HEK293 (cell line): ENCODE results near the gene ODF2.

Experiments
- CTCF ChIA-PET: fragments of 350-600 bp; formaldehyde crosslinking; extraction: SDS; loops from one replicate; lab custom pipeline; 2021; ENCODE audit warnings: antibody characterized with exemption; lab: Yijun Ruan, JAX
- POLR2A ChIA-PET: fragments of 300-600 bp; formaldehyde crosslinking; extraction: SDS; loops from one replicate; lab custom pipeline; 2020; ENCODE audit warnings: antibody characterized with exemption, inconsistent platforms; lab: Yijun Ruan, JAX
- H3K27ac ChIP-seq: fragments of 200-500 bp; sonication (Bioruptor generic); 2 replicates; pipeline ENCODE4 v1.5.1; 2014; ENCODE audit warnings: low read depth, low read length, control low read depth, inconsistent platforms; ENCODE audit errors: extremely low read depth
- H3K36me3 ChIP-seq, 2 experiments: fragments of 200-500 bp in 1 of 2; sonication (Bioruptor generic) in 1 of 2; 1 replicate in 1 of 2; 2 replicates in 1 of 2; pipeline ENCODE4 v1.5.1; 2014 to 2017; ENCODE audit warnings: inconsistent platforms in 2 of 2, low read length in 2 of 2; ENCODE audit not compliant: control insufficient read depth in 2 of 2, insufficient read depth in 1 of 2
- H3K4me1 ChIP-seq: fragments of 200-500 bp; sonication (Bioruptor generic); 2 replicates; pipeline ENCODE4 v1.5.1; 2014; ENCODE audit warnings: mild to moderate bottlenecking, low read length, inconsistent platforms; ENCODE audit not compliant: control insufficient read depth, insufficient read depth
- H3K4me3 ChIP-seq: 2 replicates; pipeline ENCODE4 v1.5.1; 2011; ENCODE audit warnings: low read depth, mild to moderate bottlenecking, control low read depth, low read length, moderate library complexity
- H3K9me3 ChIP-seq: fragments of 200-500 bp; sonication (Bioruptor generic); 2 replicates; pipeline ENCODE4 v1.5.1; 2014; ENCODE audit warnings: low read depth, low read length, inconsistent platforms; ENCODE audit not compliant: control insufficient read depth, insufficient read depth
- FEZF1 ChIP-seq: fragments of 450-650 bp; formaldehyde crosslinking; IDR thresholded peaks from 2 replicates; pipeline ENCODE4 v1.5.1; 2016; ENCODE audit warnings: missing biosample characterization, missing genetic modification characterization
- IKZF3 ChIP-seq: fragments of 450-650 bp; IDR thresholded peaks from 2 replicates; pipeline ENCODE4 v1.5.0; 2018; ENCODE audit warnings: missing biosample characterization, mild to moderate bottlenecking, missing genetic modification characterization, moderate library complexity
- OSR2 ChIP-seq: fragments of 450-650 bp; formaldehyde crosslinking; IDR thresholded peaks from 2 replicates; pipeline ENCODE4 v1.5.1; 2016; ENCODE audit warnings: missing biosample characterization, missing genetic modification characterization
- SCRT2 ChIP-seq: fragments of 450-650 bp; formaldehyde crosslinking; IDR thresholded peaks from 2 replicates; pipeline ENCODE4 v1.5.1; 2016; ENCODE audit warnings: missing biosample characterization, missing genetic modification characterization
- ZBTB1 ChIP-seq: fragments of 450-650 bp; formaldehyde crosslinking; IDR thresholded peaks from 2 replicates; pipeline ENCODE4 v1.5.1; 2016; ENCODE audit warnings: missing biosample characterization, missing genetic modification characterization
- ZBTB8A ChIP-seq: fragments of 450-650 bp; formaldehyde crosslinking; IDR thresholded peaks from 2 replicates; pipeline ENCODE4 v1.5.1; 2016; ENCODE audit warnings: missing biosample characterization, missing genetic modification characterization
- ZNF23 ChIP-seq: fragments of 450-650 bp; formaldehyde crosslinking; IDR thresholded peaks from 2 replicates; pipeline ENCODE4 v1.5.1; 2016; ENCODE audit warnings: missing biosample characterization, missing genetic modification characterization, borderline replicate concordance
- ZNF266 ChIP-seq: fragments of 450-650 bp; formaldehyde crosslinking; IDR thresholded peaks from 2 replicates; pipeline ENCODE4 v1.5.1; 2016; ENCODE audit warnings: missing biosample characterization, missing genetic modification characterization, low read depth
- ZNF366 ChIP-seq: fragments of 450-650 bp; formaldehyde crosslinking; conservative IDR thresholded peaks from 2 replicates; pipeline ENCODE4 v1.5.1; 2016; ENCODE audit warnings: missing biosample characterization, missing genetic modification characterization
- ZNF548 ChIP-seq: fragments of 450-650 bp; formaldehyde crosslinking; IDR thresholded peaks from 2 replicates; pipeline ENCODE4 v1.5.1; 2016; ENCODE audit warnings: missing biosample characterization, missing genetic modification characterization
- ZNF555 ChIP-seq: fragments of 450-650 bp; formaldehyde crosslinking; conservative IDR thresholded peaks from 2 replicates; pipeline ENCODE4 v1.5.1; 2017; ENCODE audit warnings: missing biosample characterization, mild to moderate bottlenecking, missing genetic modification characterization, inconsistent platforms
- ZNF701 ChIP-seq: fragments of 450-650 bp; formaldehyde crosslinking; IDR thresholded peaks from 2 replicates; pipeline ENCODE4 v1.5.1; 2016; ENCODE audit warnings: missing biosample characterization, missing genetic modification characterization
- ZNF785 ChIP-seq: fragments of 450-650 bp; formaldehyde crosslinking; IDR thresholded peaks from 2 replicates; pipeline ENCODE4 v1.5.1; 2016; ENCODE audit warnings: missing biosample characterization, missing genetic modification characterization
- TF ChIP-seq, protein P1 (sequence below): fragments of 450-650 bp; formaldehyde crosslinking; IDR thresholded peaks from 2 replicates; pipeline ENCODE4 v1.5.1; 2016; ENCODE audit warnings: missing biosample characterization, missing genetic modification characterization, low read depth
- TF ChIP-seq, protein P2 (sequence below): fragments of 450-650 bp; formaldehyde crosslinking; IDR thresholded peaks from 2 replicates; pipeline ENCODE4 v1.5.1; 2016; ENCODE audit warnings: missing biosample characterization, missing genetic modification characterization
- TF ChIP-seq, protein P3 (sequence below): fragments of 450-650 bp; formaldehyde crosslinking; IDR thresholded peaks from 2 replicates; pipeline ENCODE4 v1.5.1; 2016; ENCODE audit warnings: missing biosample characterization, missing genetic modification characterization

Gene ODF2

DNA sequence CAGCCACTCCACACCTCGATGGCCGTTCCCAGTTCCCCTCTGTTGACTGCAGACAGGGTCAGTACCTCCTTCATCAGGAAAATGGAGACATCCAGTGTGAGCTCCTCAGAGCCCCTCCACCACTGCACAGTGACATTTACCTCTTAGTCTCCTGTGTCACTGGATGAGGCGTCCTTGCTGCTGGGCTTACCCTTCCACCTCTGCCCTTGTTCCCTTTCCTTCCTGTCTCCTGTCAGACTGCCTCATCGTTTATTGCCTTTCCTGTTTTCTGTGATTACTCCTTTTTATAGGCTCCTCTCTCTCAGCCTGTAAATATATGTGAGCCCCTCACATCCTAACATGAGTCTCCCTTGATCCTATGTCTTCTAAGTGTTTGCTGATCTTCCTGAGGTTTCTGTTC is 73.4 kb downstream of the ODF2 start:
- H3K27ac ChIP-seq, result no peak overlapping the region
- ChIA-PET POLR2A (no interaction called here), CTCF (no interaction called here)

DNA sequence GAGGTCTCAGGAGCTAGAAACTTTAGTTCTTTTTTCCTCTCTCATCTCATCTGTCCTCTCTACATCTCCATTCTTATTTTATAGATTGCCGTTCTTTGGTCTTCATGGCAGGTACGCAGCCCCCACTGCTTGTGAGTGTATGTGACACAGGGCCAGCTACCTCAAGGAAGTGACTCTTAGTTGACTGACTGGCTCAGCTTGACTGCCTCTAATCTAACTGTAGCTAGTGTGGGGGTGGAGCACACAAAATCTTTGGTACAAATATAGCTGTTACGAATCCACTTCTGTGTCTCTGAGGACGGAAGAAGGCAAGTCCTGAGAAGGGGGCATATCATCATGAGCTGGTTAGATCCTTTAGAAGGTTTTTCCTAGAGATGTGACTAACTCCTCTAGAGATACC is 76.8 kb downstream of the ODF2 start:
- ChIA-PET CTCF (interaction anchor here (0.7 kb wide), 2 partner anchors 10 to 18 kb away, joined by 4 to 5 read pairs; no protein-coding TSS in a partner anchor), POLR2A (interaction anchor here (0.7 kb wide), 1 partner anchor 11 kb away, joined by 6 read pairs; no protein-coding TSS in a partner anchor)
- Histone ChIP-seq H3K36me3 (peaks cover 21 to 63% of the 10 kb centered on the region in 2 experiments; a peak in 2 of 3 replicates), H3K4me3 (no peak overlapping the region), H3K27ac (no peak overlapping the region), H3K4me1 (no peaks in the 10 kb centered on the region), H3K9me3 (no peaks in the 10 kb centered on the region)
- no peak for TF ChIP-seq ZNF785 (tag by site-specific recombination)
- TF ChIP-seq OSR2 (tag by site-specific recombination), result no peak
- TF ChIP-seq ZNF555, result no peak
- TF ChIP-seq ZNF23 (tag by site-specific recombination), result no peak
- TF ChIP-seq IKZF3 (tag by site-specific recombination), result no peak
- TF ChIP-seq ZNF366 (tag by site-specific recombination), result no peak
- TF ChIP-seq ZBTB8A (tag by site-specific recombination), result no peak
- TF ChIP-seq, protein P1, sequence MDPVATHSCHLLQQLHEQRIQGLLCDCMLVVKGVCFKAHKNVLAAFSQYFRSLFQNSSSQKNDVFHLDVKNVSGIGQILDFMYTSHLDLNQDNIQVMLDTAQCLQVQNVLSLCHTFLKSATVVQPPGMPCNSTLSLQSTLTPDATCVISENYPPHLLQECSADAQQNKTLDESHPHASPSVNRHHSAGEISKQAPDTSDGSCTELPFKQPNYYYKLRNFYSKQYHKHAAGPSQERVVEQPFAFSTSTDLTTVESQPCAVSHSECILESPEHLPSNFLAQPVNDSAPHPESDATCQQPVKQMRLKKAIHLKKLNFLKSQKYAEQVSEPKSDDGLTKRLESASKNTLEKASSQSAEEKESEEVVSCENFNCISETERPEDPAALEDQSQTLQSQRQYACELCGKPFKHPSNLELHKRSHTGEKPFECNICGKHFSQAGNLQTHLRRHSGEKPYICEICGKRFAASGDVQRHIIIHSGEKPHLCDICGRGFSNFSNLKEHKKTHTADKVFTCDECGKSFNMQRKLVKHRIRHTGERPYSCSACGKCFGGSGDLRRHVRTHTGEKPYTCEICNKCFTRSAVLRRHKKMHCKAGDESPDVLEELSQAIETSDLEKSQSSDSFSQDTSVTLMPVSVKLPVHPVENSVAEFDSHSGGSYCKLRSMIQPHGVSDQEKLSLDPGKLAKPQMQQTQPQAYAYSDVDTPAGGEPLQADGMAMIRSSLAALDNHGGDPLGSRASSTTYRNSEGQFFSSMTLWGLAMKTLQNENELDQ, result no peak
- TF ChIP-seq, protein P2, sequence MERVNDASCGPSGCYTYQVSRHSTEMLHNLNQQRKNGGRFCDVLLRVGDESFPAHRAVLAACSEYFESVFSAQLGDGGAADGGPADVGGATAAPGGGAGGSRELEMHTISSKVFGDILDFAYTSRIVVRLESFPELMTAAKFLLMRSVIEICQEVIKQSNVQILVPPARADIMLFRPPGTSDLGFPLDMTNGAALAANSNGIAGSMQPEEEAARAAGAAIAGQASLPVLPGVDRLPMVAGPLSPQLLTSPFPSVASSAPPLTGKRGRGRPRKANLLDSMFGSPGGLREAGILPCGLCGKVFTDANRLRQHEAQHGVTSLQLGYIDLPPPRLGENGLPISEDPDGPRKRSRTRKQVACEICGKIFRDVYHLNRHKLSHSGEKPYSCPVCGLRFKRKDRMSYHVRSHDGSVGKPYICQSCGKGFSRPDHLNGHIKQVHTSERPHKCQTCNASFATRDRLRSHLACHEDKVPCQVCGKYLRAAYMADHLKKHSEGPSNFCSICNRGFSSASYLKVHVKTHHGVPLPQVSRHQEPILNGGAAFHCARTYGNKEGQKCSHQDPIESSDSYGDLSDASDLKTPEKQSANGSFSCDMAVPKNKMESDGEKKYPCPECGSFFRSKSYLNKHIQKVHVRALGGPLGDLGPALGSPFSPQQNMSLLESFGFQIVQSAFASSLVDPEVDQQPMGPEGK (tag by site-specific recombination), result no peak
- TF ChIP-seq ZNF266, result no peak
- TF ChIP-seq FEZF1 (tag by site-specific recombination), result no peak
- TF ChIP-seq SCRT2 (tag by site-specific recombination), result no peak
- TF ChIP-seq ZNF548 (tag by site-specific recombination), result no peak
- TF ChIP-seq ZNF701 (tag by site-specific recombination), result no peak
- no peak for TF ChIP-seq ZBTB1 (tag by site-specific recombination)

More for the DNA sequence above, 73.4 kb downstream of the ODF2 start:
- peaks cover 28 to 72% of the 10 kb centered on the region in 2 experiments for H3K36me3 ChIP-seq
- H3K4me1 ChIP-seq, result no peaks in the 10 kb centered on the region
- H3K4me3 ChIP-seq, result no peak overlapping the region
- TF ChIP-seq, protein P3, sequence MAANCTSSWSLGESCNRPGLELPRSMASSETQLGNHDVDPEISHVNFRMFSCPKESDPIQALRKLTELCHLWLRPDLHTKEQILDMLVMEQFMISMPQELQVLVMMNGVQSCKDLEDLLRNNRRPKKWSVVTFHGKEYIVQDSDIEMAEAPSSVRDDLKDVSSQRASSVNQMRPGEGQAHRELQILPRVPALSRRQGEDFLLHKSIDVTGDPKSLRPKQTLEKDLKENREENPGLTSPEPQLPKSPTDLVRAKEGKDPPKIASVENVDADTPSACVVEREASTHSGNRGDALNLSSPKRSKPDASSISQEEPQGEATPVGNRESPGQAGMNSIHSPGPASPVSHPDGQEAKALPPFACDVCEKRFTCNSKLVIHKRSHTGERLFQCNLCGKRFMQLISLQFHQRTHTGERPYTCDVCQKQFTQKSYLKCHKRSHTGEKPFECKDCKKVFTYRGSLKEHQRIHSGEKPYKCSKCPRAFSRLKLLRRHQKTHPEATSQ (tag by site-specific recombination), result no peak
- no peaks in the 10 kb centered on the region for H3K9me3 ChIP-seq
